MM.1S (cell line): ENCODE results near the gene HLA-DPA1.

Experiments
- DNase-seq: peaks from one replicate; pipeline ENCODE4 v3.0.0-alpha.2; 2015
- H2AFZ ChIP-seq: fragments of 300-600 bp; sonication (generic); 2 replicates; pipeline ENCODE4 v1.6.0; 2016; ENCODE audit warnings: antibody characterized with exemption, low read length
- H3F3A ChIP-seq: fragments of 300-600 bp; sonication (generic); 2 replicates; pipeline ENCODE4 v1.6.1; 2016; ENCODE audit warnings: mild to moderate bottlenecking, antibody characterized with exemption, low read length, moderate library complexity, mixed read lengths; ENCODE audit not compliant: insufficient read depth
- H3K27ac ChIP-seq: fragments of 300-600 bp; sonication (generic); 2 replicates; pipeline ENCODE4 v1.5.1; 2016; ENCODE audit warnings: mild to moderate bottlenecking, low read length
- H3K27me3 ChIP-seq: fragments of 300-600 bp; sonication (generic); replicated peaks from 2 replicates; pipeline ENCODE4 v1.6.0; 2016; ENCODE audit warnings: low read length; ENCODE audit not compliant: insufficient read depth
- H3K36me3 ChIP-seq: fragments of 300-600 bp; sonication (generic); replicated peaks from 2 replicates; pipeline ENCODE4 v1.6.1; 2016; ENCODE audit warnings: mild to moderate bottlenecking, low read length, mixed read lengths; ENCODE audit not compliant: insufficient read depth
- H3K4me1 ChIP-seq: fragments of 300-600 bp; sonication (generic); 2 replicates; pipeline ENCODE4 v1.6.1; 2016; ENCODE audit warnings: low read length, mixed read lengths
- H3K4me2 ChIP-seq: fragments of 300-600 bp; sonication (generic); 2 replicates; pipeline ENCODE4 v1.6.0; 2016; ENCODE audit warnings: low read depth, low read length
- H3K4me3 ChIP-seq: fragments of 300-600 bp; sonication (generic); 2 replicates; pipeline ENCODE4 v1.5.1; 2016; ENCODE audit warnings: low read length, mixed read lengths
- H3K79me2 ChIP-seq: fragments of 300-600 bp; sonication (generic); 2 replicates; pipeline ENCODE4 v1.6.1; 2016; ENCODE audit warnings: mixed run types, low read length, mixed read lengths
- H3K9ac ChIP-seq: fragments of 300-600 bp; sonication (generic); 2 replicates; pipeline ENCODE4 v1.6.1; 2016; ENCODE audit warnings: low read length, mixed read lengths
- H3K9me2 ChIP-seq: fragments of 300-600 bp; sonication (generic); replicated peaks from 2 replicates; pipeline ENCODE4 v1.6.1; 2016; ENCODE audit warnings: mild to moderate bottlenecking, low read length, mixed read lengths; ENCODE audit not compliant: insufficient read depth
- H3K9me3 ChIP-seq: fragments of 300-600 bp; sonication (generic); replicated peaks from 2 replicates; pipeline ENCODE4 v1.6.1; 2016; ENCODE audit warnings: mild to moderate bottlenecking, low read length, mixed read lengths; ENCODE audit not compliant: insufficient read depth
- H4K20me1 ChIP-seq: fragments of 300-600 bp; sonication (generic); 2 replicates; pipeline ENCODE4 v1.6.1; 2016; ENCODE audit warnings: mild to moderate bottlenecking, low read length, moderate library complexity, mixed read lengths; ENCODE audit not compliant: insufficient read depth
- CTCF ChIP-seq: fragments of 300-600 bp; sonication (generic); IDR thresholded peaks from 2 replicates; pipeline ENCODE4 v1.5.1; 2016; ENCODE audit warnings: antibody characterized with exemption, low read length, mixed read lengths
- EZH2 ChIP-seq: fragments of 300-600 bp; sonication (generic); optimal IDR thresholded peaks from 2 replicates; pipeline ENCODE3; 2017; ENCODE audit warnings: low read depth, mild to moderate bottlenecking, antibody characterized with exemption, low read length, mixed read lengths
- EZH2phosphoT487 ChIP-seq: fragments of 300-600 bp; sonication (generic); IDR thresholded peaks from 2 replicates; pipeline ENCODE4 v1.6.1; 2018; ENCODE audit warnings: antibody characterized with exemption, low read length

Gene HLA-DPA1

GRCh38 chr6:33030245-33030644 lies 43.2 kb downstream of the HLA-DPA1 start:
- Histone ChIP-seq H3K9me3 (no peaks in the 10 kb centered on the region), H4K20me1 (no peaks in the 10 kb centered on the region), H3K9ac (no peak overlapping the region), H3K4me3 (no peak overlapping the region), H3K4me2 (no peak overlapping the region), H3K9me2 (no peaks in the 10 kb centered on the region), H3F3A (peaks cover 12% of the 10 kb centered on the region), H3K27ac (no peak overlapping the region), H3K79me2 (no peaks in the 10 kb centered on the region), H2AFZ (no peak overlapping the region), H3K36me3 (no peaks in the 10 kb centered on the region), H3K4me1 (peaks cover 21% of the 10 kb centered on the region), H3K27me3 (no peaks in the 10 kb centered on the region)
- DNase-seq = no peak
- TF ChIP-seq EZH2 = no peak
- TF ChIP-seq CTCF = no peak
- TF ChIP-seq EZH2phosphoT487 = no peak

GRCh38 chr6:33029328-33030184 lies 43.9 kb downstream of the HLA-DPA1 start:
- H3K9ac ChIP-seq = no peak overlapping the region
- H2AFZ ChIP-seq = no peak overlapping the region
- H4K20me1 ChIP-seq = no peaks in the 10 kb centered on the region
- no peaks in the 10 kb centered on the region for H3K79me2 ChIP-seq
- no peak for TF ChIP-seq CTCF
- TF ChIP-seq EZH2 = no peak
- TF ChIP-seq EZH2phosphoT487 = no peak
- no peak overlapping the region for H3K27ac ChIP-seq
- H3K36me3 ChIP-seq = no peaks in the 10 kb centered on the region
- no peak overlapping the region for H3K4me3 ChIP-seq
- H3K9me3 ChIP-seq = no peaks in the 10 kb centered on the region
- DNase-seq = no peak
- H3K9me2 ChIP-seq = no peaks in the 10 kb centered on the region
- H3K4me1 ChIP-seq = peaks cover 21% of the 10 kb centered on the region
- H3F3A ChIP-seq = peaks cover 12% of the 10 kb centered on the region
- H3K27me3 ChIP-seq = no peaks in the 10 kb centered on the region
- no peak overlapping the region for H3K4me2 ChIP-seq

- Histone ChIP-seq H3K27ac (peak overlapping the region; percentile 39; the same call in 1 of the 2 replicates), H3K4me1 (peaks cover 21% of the 10 kb centered on the region), H3K9me3 (no peaks in the 10 kb centered on the region), H3K4me3 (no peak overlapping the region), H2AFZ (no peak overlapping the region), H4K20me1 (no peaks in the 10 kb centered on the region), H3K27me3 (no peaks in the 10 kb centered on the region), H3K4me2 (peak overlapping the region; percentile 5; the same call in 1 of the 2 replicates), H3K79me2 (no peaks in the 10 kb centered on the region), H3K9me2 (no peaks in the 10 kb centered on the region), H3K9ac (no peak overlapping the region), H3F3A (peaks cover 12% of the 10 kb centered on the region), H3K36me3 (no peaks in the 10 kb centered on the region)
- no peak for TF ChIP-seq EZH2
- no peak for TF ChIP-seq EZH2phosphoT487
- no peak for TF ChIP-seq CTCF
- no peak for DNase-seq
These were observed 45.1 kb downstream of the HLA-DPA1 start for GRCh38 chr6:33028220-33028849.
